ENCODE measurements around the gene SSBP1.

GRCh38 chr7:141776374-141776773 is 38.2 kb downstream of the SSBP1 start, which contains the start of gene TAS2R4:
- no peak for TF ChIP-seq CTCF (IDR thresholded peaks at IDR 0.05)
- TF ChIP-seq SMAD3 (CRISPR knock-in tag; IDR thresholded peaks at IDR 0.05; ENCODE audit: borderline replicate concordance): no peak
- TF ChIP-seq FOXJ3 (CRISPR knock-in tag; IDR thresholded peaks at IDR 0.05; ENCODE audit: borderline replicate concordance): no peak
- TF ChIP-seq, protein P1, sequence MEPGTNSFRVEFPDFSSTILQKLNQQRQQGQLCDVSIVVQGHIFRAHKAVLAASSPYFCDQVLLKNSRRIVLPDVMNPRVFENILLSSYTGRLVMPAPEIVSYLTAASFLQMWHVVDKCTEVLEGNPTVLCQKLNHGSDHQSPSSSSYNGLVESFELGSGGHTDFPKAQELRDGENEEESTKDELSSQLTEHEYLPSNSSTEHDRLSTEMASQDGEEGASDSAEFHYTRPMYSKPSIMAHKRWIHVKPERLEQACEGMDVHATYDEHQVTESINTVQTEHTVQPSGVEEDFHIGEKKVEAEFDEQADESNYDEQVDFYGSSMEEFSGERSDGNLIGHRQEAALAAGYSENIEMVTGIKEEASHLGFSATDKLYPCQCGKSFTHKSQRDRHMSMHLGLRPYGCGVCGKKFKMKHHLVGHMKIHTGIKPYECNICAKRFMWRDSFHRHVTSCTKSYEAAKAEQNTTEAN (CRISPR knock-in tag; IDR thresholded peaks at IDR 0.05): no peak
- TF ChIP-seq, protein P2, sequence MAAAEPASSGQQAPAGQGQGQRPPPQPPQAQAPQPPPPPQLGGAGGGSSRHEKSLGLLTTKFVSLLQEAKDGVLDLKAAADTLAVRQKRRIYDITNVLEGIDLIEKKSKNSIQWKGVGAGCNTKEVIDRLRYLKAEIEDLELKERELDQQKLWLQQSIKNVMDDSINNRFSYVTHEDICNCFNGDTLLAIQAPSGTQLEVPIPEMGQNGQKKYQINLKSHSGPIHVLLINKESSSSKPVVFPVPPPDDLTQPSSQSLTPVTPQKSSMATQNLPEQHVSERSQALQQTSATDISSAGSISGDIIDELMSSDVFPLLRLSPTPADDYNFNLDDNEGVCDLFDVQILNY (CRISPR knock-in tag; IDR thresholded peaks at IDR 0.05): no peak
- no peak for TF ChIP-seq ZNF232 (CRISPR knock-in tag; IDR thresholded peaks at IDR 0.05)
- no peak for TF ChIP-seq E2F1 (CRISPR knock-in tag; IDR thresholded peaks at IDR 0.05)
- no peak for TF ChIP-seq MAX (CRISPR knock-in tag; IDR thresholded peaks at IDR 0.05)
- TF ChIP-seq KAT7 (CRISPR knock-in tag; IDR thresholded peaks at IDR 0.05; ENCODE audit: borderline replicate concordance): no peak
- TF ChIP-seq SOX15 (CRISPR knock-in tag; IDR thresholded peaks at IDR 0.05): no peak
- TF ChIP-seq STAT6 (CRISPR knock-in tag; conservative IDR thresholded peaks at IDR 0.05; ENCODE audit: low read depth): no peak
- TF ChIP-seq FOXP4 (CRISPR knock-in tag; IDR thresholded peaks at IDR 0.05): no peak
- TF ChIP-seq GABPB1 (CRISPR knock-in tag; IDR thresholded peaks at IDR 0.05): no peak
- TF ChIP-seq USF2 (CRISPR knock-in tag; IDR thresholded peaks at IDR 0.05): no peak

All from WTC11 (cell line).